Adrenal gland (tissue), 12 donors: ENCODE measurements around the gene TPST1. TPM values are rescaled to one million over a fixed set of nuclear protein-coding genes. Genes with fewer than 3 reads are reported as not detected.
"Not testable (repeated sequence)": the region's sequence is repeated elsewhere in the genome, so short reads cannot be mapped to it uniquely, and the experiment has no call there.

ENCODE experiments used
- DNase-seq, 7 donors: peaks; one replicate each; pipeline ENCODE4 v3.0.0-alpha.2; 2019 to 2020
- H3K27ac ChIP-seq, 5 donors: fragments of 200-600 bp; sonication (generic) in 4 of 5; 1 replicate in 3 of 5; 2 replicates in 2 of 5; pipeline versions ENCODE4 v1.5.1 to v1.8.0; 2016 to 2020; ENCODE audit warnings: mild to moderate bottlenecking in 1 of 5
- H3K27me3 ChIP-seq: fragments of 200-600 bp; 2 replicates; pipeline ENCODE4 v1.8.0; 2021
- H3K36me3 ChIP-seq, 2 donors: fragments of 200-600 bp; replicated peaks in 1 of 2; 1 replicate in 1 of 2; 2 replicates in 1 of 2; pipeline versions ENCODE4 v1.5.1 to v1.8.0; 2018 to 2022
- H3K4me1 ChIP-seq, 2 donors: fragments of 200-600 bp; replicated peaks in 1 of 2; 1 replicate in 1 of 2; 2 replicates in 1 of 2; pipeline versions ENCODE4 v1.5.1 to v1.8.0; 2018 to 2021
- H3K4me3 ChIP-seq, 4 donors: fragments of 200-600 bp; sonication (generic) in 3 of 4; one replicate each; pipeline ENCODE4 v1.5.1; 2016 to 2018
- H3K9me3 ChIP-seq, 3 donors: fragments of 200-600 bp; sonication (generic) in 1 of 3; replicated peaks in 1 of 3; 1 replicate in 2 of 3; 2 replicates in 1 of 3; pipeline versions ENCODE4 v1.5.1 to v1.8.0; 2016 to 2021
- CTCF ChIP-seq, 6 experiments: fragments of 450-650 bp in 4 of 6; fragments of 200-600 bp in 2 of 6; sonication (generic) in 1 of 6; IDR thresholded peaks; 1 replicate in 5 of 6; 2 replicates in 1 of 6; pipeline versions ENCODE4 v1.5.1 to v1.8.0; 2016 to 2021; ENCODE audit warnings: antibody characterized with exemption in 6 of 6, mild to moderate bottlenecking in 2 of 6, moderate library complexity in 1 of 6
- POLR2A ChIP-seq, 2 donors: fragments of 450-650 bp; IDR thresholded peaks; one replicate each; pipeline ENCODE4 v1.6.1; 2017; ENCODE audit warnings: antibody characterized with exemption in 2 of 2, mild to moderate bottlenecking in 2 of 2, moderate library complexity in 1 of 2
- WGBS, 4 donors: extraction: QIAGEN DNeasy Blood & Tissue Kit in 2 of 4; methylation state at CpG; one replicate each; pipeline versions ENCODE4 v1.1.5 to v1.1.7; 2013 to 2017; 5-methylcytosine and 5-hydroxymethylcytosine counted together
- intact Hi-C, 2 donors: fragments of 100-400 bp; cut with DNase I; formaldehyde crosslinking; loops; one replicate each; pipeline versions ENCODE4 v1.14.1 to v1.15.0; 2022 to 2023
- polyA plus RNA-seq, 3 donors: library from polyadenylated mRNA; stranded (reverse); fragments of 200-250 nt in 2 of 3; fragments of 350-450 nt in 1 of 3; fragmentation: Illumina TruSeq in 1 of 3; extraction: RNeasy Lipid Tissue Mini Kit (QIAGEN cat#74804) in 1 of 3; gene quantifications; one replicate each; pipeline ENCODE4 v1.2.3, GENCODE V29; 2013 to 2014
- total RNA-seq, 9 donors: library from RNA; depleted of rRNA in 4 of 9; stranded (reverse); fragments of >200 nt in 4 of 9; fragments of 120-200 nt in 1 of 9; fragmentation: NEBNext Ultra II Directional in 1 of 9; extraction: Animal tissue kit (Norgen Biotek cat#: 25700) in 1 of 9; gene quantifications; one replicate each; pipeline versions ENCODE4 v1.1.0 to v1.2.4, GENCODE V29; 2013 to 2023
- donor health status: healthy with polysubstance abuse.
- donor health status: Bipolar disorder and iron deficiency.
- donor health status: DM: yes; HTN: yes; CAD: no.
- donor health status: DM: no; HTN: no; CAD: no.
- donor health status: DM: no; HTN: no; CAD: no.
- donor health status: DM: yes; HTN: yes; CAD: no.

TPST1 gene
- total and polyA plus RNA-seq, 12 donors: 6.8 to 70.2 (median 27.2) TPM

DNA sequence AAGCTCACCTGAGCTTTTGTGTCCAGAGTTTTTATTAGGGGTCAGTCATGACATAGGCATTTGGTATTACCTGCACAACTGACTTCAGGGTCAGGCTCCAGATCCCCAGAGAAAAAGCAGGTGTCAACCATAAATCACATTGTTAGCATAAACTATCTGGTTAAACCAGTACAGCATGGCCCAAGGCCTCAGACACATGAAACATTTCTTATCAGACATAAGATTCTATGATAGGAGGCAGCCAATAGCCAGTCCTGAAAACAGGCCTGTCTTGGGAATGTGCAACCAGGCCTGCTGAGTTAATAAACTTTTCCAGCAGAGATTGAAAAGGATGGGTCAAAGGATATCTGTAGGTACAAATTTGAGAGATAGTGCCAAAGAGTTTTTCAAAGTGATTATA lies 116.1 kb downstream of the TPST1 start:
- Histone ChIP-seq H3K36me3 (peaks cover 0 to 3% of the 10 kb centered on the region in 2 donors), H3K27ac (no peak overlapping the region), H3K4me3 (no peak overlapping the region), H3K9me3 (no peaks in the 10 kb centered on the region), H3K4me1 (no peaks in the 10 kb centered on the region), H3K27me3 (no peaks in the 10 kb centered on the region)
- TF ChIP-seq CTCF (IDR thresholded peaks at IDR 0.05) (no peak), POLR2A (IDR thresholded peaks at IDR 0.05) (no peak)
- peak in 1 of 7 donors; percentile 26 for DNase-seq
- intact Hi-C loops: no loop called here

DNA sequence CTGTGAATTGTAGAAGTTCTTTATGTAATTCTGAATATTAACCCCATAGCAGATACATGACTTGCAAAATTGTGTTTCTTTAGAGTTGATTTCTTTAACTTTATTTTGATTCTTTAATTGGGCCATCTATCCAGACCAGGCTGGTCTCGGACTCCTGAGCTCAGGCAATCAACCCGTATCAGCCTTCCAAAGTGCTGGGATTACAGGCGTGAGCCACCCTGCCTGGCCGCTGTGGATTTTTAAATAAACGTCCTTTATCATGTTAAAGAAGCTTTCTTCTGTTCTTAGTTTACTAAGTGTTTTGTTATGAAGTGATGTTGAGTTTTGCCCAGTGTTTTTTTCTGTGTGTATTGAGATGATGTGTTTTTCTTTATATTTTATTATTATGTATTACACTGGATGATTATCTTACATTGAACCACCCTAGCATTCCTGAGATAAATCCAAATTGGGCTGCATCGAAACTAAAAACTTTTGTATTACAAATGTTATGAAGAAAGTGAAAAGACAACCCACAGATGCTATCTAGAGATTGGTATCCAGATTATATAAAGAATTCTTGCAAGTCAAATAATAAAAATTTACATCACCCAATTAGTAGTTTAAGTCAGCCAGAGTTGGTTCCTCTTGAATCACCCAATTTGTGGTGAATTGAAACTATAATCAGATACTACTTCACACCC lies 118.1 kb downstream of the TPST1 start:
- Histone ChIP-seq H3K36me3 (no peaks in the 10 kb centered on the region), H3K9me3 (no peaks in the 10 kb centered on the region), H3K4me3 (no peak overlapping the region), H3K27me3 (no peaks in the 10 kb centered on the region), H3K4me1 (peaks cover 0 to 11% of the 10 kb centered on the region in 2 donors), H3K27ac (no peak overlapping the region)
- 91 to 95% (median 93%) methylated on average over 6 of the region's 6 CpGs for WGBS, 4 donors
- no peak for DNase-seq
- TF ChIP-seq CTCF (IDR thresholded peaks at IDR 0.05) (no peak), POLR2A (IDR thresholded peaks at IDR 0.05) (no peak)
- intact Hi-C loops: no loop called here

- intact Hi-C loops, H3K4me3 ChIP-seq, H3K27ac ChIP-seq, DNase-seq, H3K36me3 ChIP-seq, H3K9me3 ChIP-seq, H3K27me3 ChIP-seq: not testable (repeated sequence)
- WGBS, 4 donors: 82 to 90% (median 85%) methylated on average over 6 of the region's 6 CpGs
- peaks cover 0 to 11% of the 10 kb centered on the region in 2 donors for H3K4me1 ChIP-seq
Observed at GRCh38 chr7:66324985-66325384, 119.9 kb downstream of the TPST1 start.

DNA sequence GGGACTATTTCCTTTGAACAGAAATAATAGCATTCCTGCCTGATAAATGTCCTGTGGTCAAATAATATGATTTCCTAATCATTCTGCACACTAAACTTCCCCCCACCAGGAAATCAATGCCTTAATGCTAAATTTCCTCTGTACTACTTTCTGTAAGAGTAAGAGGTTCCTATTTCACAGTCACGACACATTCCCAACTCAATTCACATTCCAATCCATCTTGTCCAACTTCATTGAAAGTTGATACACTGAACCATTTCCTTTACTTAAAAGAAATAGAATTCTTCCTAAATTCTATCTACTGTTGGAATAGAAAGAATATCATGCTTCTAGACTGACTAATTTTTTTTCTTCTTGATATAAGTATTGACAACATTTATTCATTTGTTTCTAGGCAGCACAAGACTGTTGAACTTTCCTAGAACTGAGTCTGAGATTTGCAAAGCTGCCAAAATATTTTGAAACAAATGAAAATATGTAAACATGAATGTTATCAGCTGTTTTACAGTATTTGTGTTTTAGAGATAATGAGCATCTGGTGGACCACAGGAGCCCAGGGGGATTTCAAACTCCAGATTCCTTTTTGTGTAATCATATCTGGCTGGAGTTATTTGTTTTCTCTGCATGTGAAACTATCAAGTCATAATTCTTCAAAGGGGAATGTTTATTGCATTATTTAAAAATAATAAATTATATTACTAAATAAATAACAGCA lies 121.5 kb downstream of the TPST1 start:
- intact Hi-C loops: no loop called here
- WGBS, 4 donors: 68 to 84% (median 76%) methylated on average over 1 of the region's 1 CpG
- TF ChIP-seq CTCF (IDR thresholded peaks at IDR 0.05): no peak
- TF ChIP-seq POLR2A (IDR thresholded peaks at IDR 0.05): no peak

More for the DNA sequence above, 121.5 kb downstream of the TPST1 start:
- DNase-seq: peak in 1 of 7 donors; percentile 28
- Histone ChIP-seq H3K27me3 (no peaks in the 10 kb centered on the region), H3K4me3 (no peak overlapping the region), H3K27ac (no peak overlapping the region), H3K36me3 (no peaks in the 10 kb centered on the region), H3K9me3 (no peaks in the 10 kb centered on the region), H3K4me1 (peaks cover 0 to 23% of the 10 kb centered on the region in 2 donors)
